ENCODE data around the gene GGT5. TPM values are rescaled to one million over a fixed set of nuclear protein-coding genes. Genes with fewer than 3 reads are reported as not detected.

GGT5 gene
- total and polyA plus RNA-seq, 2 experiments from 2014 or later: 9.8 to 47.4 TPM

DNA sequence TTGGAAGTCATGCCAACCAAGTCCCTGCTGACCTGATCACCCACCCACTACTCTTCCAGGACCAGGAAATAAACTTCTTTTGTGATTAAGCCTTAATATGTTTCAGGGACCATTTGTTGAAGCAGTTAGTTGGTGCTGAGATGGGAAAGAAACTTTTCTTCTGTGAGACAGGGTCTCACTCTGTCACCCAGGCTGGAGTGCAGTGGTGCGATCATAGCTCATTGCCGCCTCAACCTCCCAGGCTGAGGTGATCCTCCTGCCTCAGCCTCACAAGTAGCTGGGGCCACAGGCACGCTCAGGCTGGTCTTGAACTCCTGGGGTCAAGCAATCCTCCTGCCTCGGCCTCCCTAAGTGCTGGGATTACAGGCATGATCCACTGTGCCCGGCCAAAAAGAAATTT lies 53.0 kb downstream of the GGT5 start:
- no peaks in the 10 kb centered on the region for H3K79me2 ChIP-seq
- H4K20me1 ChIP-seq (ENCODE audit: insufficient read depth, poor library complexity, severe bottlenecking): no peaks in the 10 kb centered on the region
- H3K27me3 ChIP-seq: no peaks in the 10 kb centered on the region
- TF ChIP-seq EZH2phosphoT487 (IDR thresholded peaks at IDR 0.05; ENCODE audit: low read depth, severe bottlenecking, unreplicated experiment) (no peak), EZH2 (IDR thresholded peaks at IDR 0.05; ENCODE audit: borderline replicate concordance) (no peak), CTCF (IDR thresholded peaks at IDR 0.05; ENCODE audit: poor library complexity) (no peak)
- no peaks in the 10 kb centered on the region for H3K4me1 ChIP-seq (ENCODE audit: insufficient read depth)
- H3K4me3 ChIP-seq: no peak overlapping the region
- no peak overlapping the region for H3K27ac ChIP-seq
- H3K36me3 ChIP-seq (replicated peaks; ENCODE audit: insufficient read depth, low read depth): no peaks in the 10 kb centered on the region
- 95% methylated on average over 5 of the region's 5 CpGs for WGBS (ENCODE audit: low lambda C conversion rate, missing lambda C conversion rate)
- no peaks in the 10 kb centered on the region for H3K9me3 ChIP-seq (ENCODE audit: low read depth)
- no peaks in the 10 kb centered on the region for H3K9me2 ChIP-seq (replicated peaks; ENCODE audit: insufficient read depth)
- no peak for DNase-seq (ENCODE audit: low spot score)
- no peak overlapping the region for H3K4me2 ChIP-seq
- no peak overlapping the region for H2AFZ ChIP-seq

- H3K36me3 ChIP-seq (replicated peaks; ENCODE audit: insufficient read depth, low read depth): no peaks in the 10 kb centered on the region
- H3K4me3 ChIP-seq: no peak overlapping the region
- no peaks in the 10 kb centered on the region for H3K79me2 ChIP-seq
- H3K4me1 ChIP-seq (ENCODE audit: insufficient read depth): no peaks in the 10 kb centered on the region
- H3K4me2 ChIP-seq: no peak overlapping the region
- no peaks in the 10 kb centered on the region for H3K9me3 ChIP-seq (ENCODE audit: low read depth)
- H3K27ac ChIP-seq: no peak overlapping the region
- H3K9me2 ChIP-seq (replicated peaks; ENCODE audit: insufficient read depth): no peaks in the 10 kb centered on the region
- no peaks in the 10 kb centered on the region for H3K27me3 ChIP-seq
- WGBS (ENCODE audit: low lambda C conversion rate, missing lambda C conversion rate): 94% methylated on average over 12 of the region's 12 CpGs
- no peaks in the 10 kb centered on the region for H4K20me1 ChIP-seq (ENCODE audit: insufficient read depth, poor library complexity, severe bottlenecking)
- TF ChIP-seq CTCF (IDR thresholded peaks at IDR 0.05; ENCODE audit: poor library complexity) (no peak), EZH2phosphoT487 (IDR thresholded peaks at IDR 0.05; ENCODE audit: low read depth, severe bottlenecking, unreplicated experiment) (no peak), EZH2 (IDR thresholded peaks at IDR 0.05; ENCODE audit: borderline replicate concordance) (no peak)
- no peak overlapping the region for H2AFZ ChIP-seq
- DNase-seq (ENCODE audit: low spot score): no peak
Measured at GRCh38 chr22:24191381-24191841, 53.5 kb downstream of the GGT5 start.

DNA sequence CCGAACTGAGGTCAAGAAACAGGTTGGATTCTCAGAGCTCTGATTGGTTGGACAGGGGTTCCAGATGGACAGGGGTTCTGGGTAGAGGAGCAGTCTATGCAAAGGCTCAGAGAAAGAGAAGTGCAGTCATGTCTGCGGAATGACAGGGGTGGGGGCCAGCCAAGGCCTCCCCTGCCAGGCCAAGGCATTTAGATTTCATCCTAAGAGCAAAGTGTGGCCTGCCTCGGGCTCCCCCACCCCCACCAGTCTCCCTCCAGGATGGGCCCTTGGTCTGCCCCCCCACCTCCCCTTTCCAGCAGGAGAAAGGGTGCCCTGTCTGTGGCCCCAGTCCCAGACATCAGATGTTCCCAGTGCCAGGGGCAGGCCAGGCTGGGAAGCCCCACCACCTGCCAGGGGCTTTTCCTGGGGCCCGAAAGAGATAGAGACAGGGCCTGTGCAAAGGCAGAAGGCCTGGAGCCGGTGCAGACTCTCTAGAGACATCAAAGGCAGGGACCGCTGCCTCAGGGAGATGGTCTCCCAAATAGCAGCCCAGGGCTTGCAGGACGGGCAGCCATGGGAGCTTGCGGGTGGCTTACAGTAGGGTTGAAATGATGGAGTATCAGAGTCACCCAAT lies 54.2 kb downstream of the GGT5 start:
- no peaks in the 10 kb centered on the region for H3K36me3 ChIP-seq (replicated peaks; ENCODE audit: insufficient read depth, low read depth)
- H3K79me2 ChIP-seq: no peaks in the 10 kb centered on the region
- no peaks in the 10 kb centered on the region for H3K27me3 ChIP-seq
- no peak overlapping the region for H3K4me2 ChIP-seq
- no peaks in the 10 kb centered on the region for H3K4me1 ChIP-seq (ENCODE audit: insufficient read depth)
- no peaks in the 10 kb centered on the region for H4K20me1 ChIP-seq (ENCODE audit: insufficient read depth, poor library complexity, severe bottlenecking)
- H2AFZ ChIP-seq: no peak overlapping the region
- TF ChIP-seq EZH2phosphoT487 (IDR thresholded peaks at IDR 0.05; ENCODE audit: low read depth, severe bottlenecking, unreplicated experiment): no peak
- TF ChIP-seq EZH2 (IDR thresholded peaks at IDR 0.05; ENCODE audit: borderline replicate concordance): no peak
- TF ChIP-seq CTCF (IDR thresholded peaks at IDR 0.05; ENCODE audit: poor library complexity): no peak
- DNase-seq (ENCODE audit: low spot score): no peak
- no peaks in the 10 kb centered on the region for H3K9me2 ChIP-seq (replicated peaks; ENCODE audit: insufficient read depth)
- no peak overlapping the region for H3K4me3 ChIP-seq
- H3K9me3 ChIP-seq (ENCODE audit: low read depth): no peaks in the 10 kb centered on the region
- 90% methylated on average over 7 of the region's 8 CpGs for WGBS (ENCODE audit: low lambda C conversion rate, missing lambda C conversion rate)
- no peak overlapping the region for H3K27ac ChIP-seq

All from hepatocyte (in vitro differentiated cells).